ENCODE results near the gene TSR1.

The TSR1 gene

DNA sequence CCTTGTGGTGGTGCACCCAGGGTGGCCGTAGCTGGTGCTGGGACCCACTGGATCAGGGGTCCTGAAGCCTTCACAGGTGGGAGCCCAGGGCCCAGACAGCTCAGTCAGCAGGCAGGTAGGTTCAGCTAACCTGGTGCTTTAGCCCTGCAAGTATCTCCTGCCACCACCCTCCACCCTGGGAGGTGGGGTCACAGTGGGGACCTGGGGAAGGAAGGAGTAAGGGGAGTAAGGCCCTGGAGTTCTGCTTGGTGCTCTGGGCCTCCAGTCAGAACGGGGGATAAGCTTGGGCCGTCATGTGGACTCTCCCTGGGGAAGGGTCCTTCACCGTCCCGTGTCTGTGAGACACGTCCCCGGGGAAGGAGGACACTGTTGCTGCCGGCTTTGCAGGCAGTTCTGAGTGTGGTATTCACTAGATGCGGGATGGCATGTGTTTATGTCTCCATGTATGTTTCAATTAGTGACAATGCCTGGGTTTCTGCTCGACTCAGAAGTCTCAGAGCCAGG, 21.7 kb upstream of the TSR1 start:
- no peak for DNase-seq
- Histone ChIP-seq H3K27me3 (no peaks in the 10 kb centered on the region), H3K27ac (no peak overlapping the region), H3K4me1 (peaks cover 0 to 6% (median 1%) of the 10 kb centered on the region in 4 donors), H3K36me3 (peaks cover 4 to 40% (median 8%) of the 10 kb centered on the region in 3 donors), H3K4me3 (no peak overlapping the region), H3K9me3 (no peaks in the 10 kb centered on the region)
- intact Hi-C loops (cut with DNase I; ENCODE audit: low total_unique reads): no loop called here
- TF ChIP-seq, protein P1, sequence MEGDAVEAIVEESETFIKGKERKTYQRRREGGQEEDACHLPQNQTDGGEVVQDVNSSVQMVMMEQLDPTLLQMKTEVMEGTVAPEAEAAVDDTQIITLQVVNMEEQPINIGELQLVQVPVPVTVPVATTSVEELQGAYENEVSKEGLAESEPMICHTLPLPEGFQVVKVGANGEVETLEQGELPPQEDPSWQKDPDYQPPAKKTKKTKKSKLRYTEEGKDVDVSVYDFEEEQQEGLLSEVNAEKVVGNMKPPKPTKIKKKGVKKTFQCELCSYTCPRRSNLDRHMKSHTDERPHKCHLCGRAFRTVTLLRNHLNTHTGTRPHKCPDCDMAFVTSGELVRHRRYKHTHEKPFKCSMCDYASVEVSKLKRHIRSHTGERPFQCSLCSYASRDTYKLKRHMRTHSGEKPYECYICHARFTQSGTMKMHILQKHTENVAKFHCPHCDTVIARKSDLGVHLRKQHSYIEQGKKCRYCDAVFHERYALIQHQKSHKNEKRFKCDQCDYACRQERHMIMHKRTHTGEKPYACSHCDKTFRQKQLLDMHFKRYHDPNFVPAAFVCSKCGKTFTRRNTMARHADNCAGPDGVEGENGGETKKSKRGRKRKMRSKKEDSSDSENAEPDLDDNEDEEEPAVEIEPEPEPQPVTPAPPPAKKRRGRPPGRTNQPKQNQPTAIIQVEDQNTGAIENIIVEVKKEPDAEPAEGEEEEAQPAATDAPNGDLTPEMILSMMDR (IDR thresholded peaks at IDR 0.05): no peak

DNA sequence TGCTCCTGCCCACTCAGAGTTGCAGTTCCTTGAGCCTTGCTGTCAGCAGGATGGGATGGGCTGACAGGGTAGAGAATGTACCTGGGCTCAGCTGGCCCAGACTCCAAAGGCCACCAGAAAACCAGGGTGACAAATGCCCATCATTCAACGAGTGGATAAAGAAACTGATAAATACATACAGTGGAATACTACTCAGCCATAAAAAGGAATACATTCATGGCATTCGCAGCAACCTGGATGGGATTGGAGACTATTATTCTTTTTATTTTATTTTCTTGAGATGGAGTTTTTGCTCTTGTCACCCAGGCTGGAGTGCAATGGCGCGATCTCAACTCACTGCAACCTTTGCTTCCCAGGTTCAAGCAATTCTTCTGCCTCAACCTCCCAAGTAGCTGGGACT, 21.0 kb upstream of the TSR1 start:
- no peaks in the 10 kb centered on the region for H3K9me3 ChIP-seq
- H3K36me3 ChIP-seq: peaks cover 0 to 34% (median 5%) of the 10 kb centered on the region in 3 donors
- intact Hi-C loops (cut with DNase I; ENCODE audit: low total_unique reads): no loop called here
- no peak overlapping the region for H3K27ac ChIP-seq
- TF ChIP-seq, protein P1 (IDR thresholded peaks at IDR 0.05): no peak
- peaks cover 0 to 6% (median 1%) of the 10 kb centered on the region in 4 donors for H3K4me1 ChIP-seq
- DNase-seq: no peak
- H3K4me3 ChIP-seq: no peak overlapping the region
- H3K27me3 ChIP-seq: no peaks in the 10 kb centered on the region

DNA sequence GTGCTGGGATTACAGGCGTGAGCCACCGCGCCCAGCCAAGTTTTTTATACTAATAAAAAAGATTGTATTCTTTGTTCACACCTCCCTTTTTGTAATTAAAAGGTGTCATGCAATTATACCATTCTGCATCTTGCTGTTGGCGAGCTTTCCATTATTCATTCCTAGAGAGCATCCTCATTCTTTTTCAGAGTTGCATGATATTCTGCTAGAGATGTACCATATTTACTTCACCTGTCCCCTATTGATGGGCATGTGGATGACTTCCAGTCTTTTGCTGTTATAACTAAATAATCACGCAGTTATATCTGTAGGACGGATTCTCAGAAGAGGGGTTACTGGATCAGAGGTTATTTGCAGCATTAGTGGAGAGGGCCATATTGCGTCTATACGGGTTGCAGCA, 18.1 kb upstream of the TSR1 start:
- peaks cover 0 to 20% (median 0%) of the 10 kb centered on the region in 3 donors for H3K36me3 ChIP-seq
- no peaks in the 10 kb centered on the region for H3K9me3 ChIP-seq
- H3K27ac ChIP-seq: no peak overlapping the region
- no peak overlapping the region for H3K4me3 ChIP-seq
- no peak for DNase-seq
- intact Hi-C loops (cut with DNase I; ENCODE audit: low total_unique reads): no loop called here
- TF ChIP-seq, protein P1 (IDR thresholded peaks at IDR 0.05): no peak
- peaks cover 0 to 6% (median 1%) of the 10 kb centered on the region in 4 donors for H3K4me1 ChIP-seq
- H3K27me3 ChIP-seq: no peaks in the 10 kb centered on the region

DNA sequence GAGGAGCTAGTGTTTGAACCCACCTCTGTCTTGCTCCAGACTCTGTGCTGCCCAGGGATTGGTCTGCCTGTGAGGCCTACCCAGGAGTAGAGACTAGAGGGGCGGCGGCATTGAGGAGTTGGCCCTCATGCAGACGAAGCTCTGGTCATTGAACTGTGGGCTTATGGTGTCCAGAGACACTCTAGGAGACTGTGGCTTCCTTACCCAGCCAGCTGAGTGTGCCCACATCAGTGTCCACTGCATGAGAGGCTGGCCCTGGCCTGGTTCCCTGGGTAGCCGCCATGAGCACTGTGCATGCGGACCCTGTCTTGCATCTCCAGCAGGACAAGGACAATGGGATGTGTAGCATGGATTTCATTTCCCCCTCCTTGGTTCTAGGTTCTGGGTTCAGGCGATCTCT, 15.0 kb upstream of the TSR1 start:
- Histone ChIP-seq H3K9me3 (no peaks in the 10 kb centered on the region), H3K4me3 (no peak overlapping the region), H3K36me3 (peaks cover 0 to 20% (median 0%) of the 10 kb centered on the region in 3 donors), H3K27me3 (no peaks in the 10 kb centered on the region), H3K27ac (no peak overlapping the region), H3K4me1 (peaks cover 0 to 12% (median 1%) of the 10 kb centered on the region in 4 donors)
- DNase-seq: no peak
- intact Hi-C loops (cut with DNase I; ENCODE audit: low total_unique reads): no loop called here
- TF ChIP-seq, protein P1 (IDR thresholded peaks at IDR 0.05): no peak

DNA sequence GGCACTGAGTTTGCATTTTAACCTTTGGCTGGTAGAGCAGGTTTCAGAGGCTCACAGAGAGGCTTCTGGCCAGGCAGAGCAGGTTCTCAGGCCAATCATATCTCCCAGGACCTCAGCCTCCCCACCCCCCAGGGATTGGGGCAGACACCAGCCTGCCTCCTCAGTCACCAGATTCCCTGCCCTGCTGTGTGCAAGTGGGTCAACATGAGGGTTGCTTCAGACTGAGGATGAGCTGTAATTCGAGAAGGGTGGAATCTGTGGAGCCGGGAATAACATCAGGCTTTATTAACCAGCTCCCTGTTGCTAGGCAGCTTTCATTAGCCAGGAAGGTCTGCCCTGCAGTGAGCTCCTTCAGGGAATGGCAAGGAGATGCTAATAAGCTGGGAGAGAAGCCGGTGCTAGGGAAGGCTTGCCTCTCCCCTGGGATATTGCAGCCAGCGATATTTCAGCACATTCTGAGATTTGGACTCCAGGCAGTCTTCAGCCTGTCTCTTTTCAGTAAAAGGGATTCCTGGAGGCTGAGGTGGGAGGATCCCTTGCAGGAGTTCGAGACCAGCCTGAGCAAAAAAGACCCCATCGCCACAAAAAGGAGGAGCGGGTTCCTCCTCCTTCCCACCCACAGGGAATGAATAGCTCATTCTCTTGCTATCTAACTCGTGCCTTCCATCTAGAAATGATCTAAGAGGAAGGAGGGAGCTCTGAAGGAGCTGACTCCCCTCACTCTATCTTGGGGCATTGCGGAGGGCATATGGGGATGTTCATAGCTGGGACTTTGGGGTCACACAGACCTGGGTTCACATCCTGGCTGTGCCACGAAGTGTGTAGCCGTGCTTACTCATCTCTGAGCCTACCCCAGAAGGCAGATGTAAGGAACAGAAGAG, 11.8 kb upstream of the TSR1 start:
- no peak for DNase-seq
- H3K4me3 ChIP-seq: no peak overlapping the region
- TF ChIP-seq, protein P1 (IDR thresholded peaks at IDR 0.05): no peak
- H3K36me3 ChIP-seq: peaks cover 0 to 42% (median 12%) of the 10 kb centered on the region in 3 donors
- no peaks in the 10 kb centered on the region for H3K27me3 ChIP-seq
- no peak overlapping the region for H3K27ac ChIP-seq
- intact Hi-C loops (cut with DNase I; ENCODE audit: low total_unique reads): no loop called here
- H3K9me3 ChIP-seq: no peaks in the 10 kb centered on the region
- peaks cover 0 to 11% (median under 1%) of the 10 kb centered on the region in 4 donors for H3K4me1 ChIP-seq

Data from tibial artery (tissue), 4 donors.